ENCODE results near the gene HAVCR2. TPM values are rescaled to one million over a fixed set of nuclear protein-coding genes. Genes with fewer than 3 reads are reported as not detected.

HAVCR2 gene
- total and polyA plus RNA-seq, 3 experiments from 2014 or later: 6.3 to 7.5 (median 6.6) TPM

DNA sequence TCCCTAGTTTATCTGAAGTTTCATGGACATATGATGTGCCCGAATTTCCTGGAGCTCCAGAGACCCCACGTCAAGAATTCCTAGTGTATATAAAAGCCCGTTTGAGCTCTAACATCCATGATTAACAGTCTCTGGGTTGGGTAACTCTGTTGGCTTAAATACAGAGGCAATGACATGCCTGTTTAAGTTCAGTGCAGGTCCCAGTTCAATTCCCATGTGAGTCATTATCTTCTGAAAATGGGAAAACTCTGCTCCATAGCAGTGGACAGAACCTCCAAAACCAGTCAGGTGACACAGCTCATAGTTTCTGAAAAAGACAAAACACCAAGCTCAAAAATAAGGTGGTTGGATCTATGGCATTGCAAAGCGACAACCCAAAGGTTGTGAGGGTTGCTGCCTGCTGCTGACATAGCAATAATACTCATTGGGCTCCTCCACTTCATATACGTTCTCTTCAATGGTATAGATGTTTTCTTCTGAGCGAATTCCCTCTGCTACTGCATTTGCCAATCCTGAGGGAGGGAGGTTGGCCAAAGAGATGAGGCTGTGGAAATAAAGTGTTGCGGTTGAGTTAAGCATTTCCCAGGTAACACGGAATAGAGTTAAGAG, 22.0 kb downstream of the HAVCR2 start:
- H3K4me1 Mint-ChIP-seq: peaks cover 0 to 4% (median 0%) of the 10 kb centered on the region in 3 donors
- Histone ChIP-seq H3K9me3 (ENCODE audit: low read length) (no peaks in the 10 kb centered on the region), H3K27ac (ENCODE audit: low read depth, low read length) (no peak overlapping the region), H3K4me1 (ENCODE audit: insufficient read depth, low read length) (no peaks in the 10 kb centered on the region), H3K27me3 (ENCODE audit: insufficient read depth, low read length, poor library complexity, severe bottlenecking) (no peaks in the 10 kb centered on the region), H3K4me3 (ENCODE audit: low read length) (no peak overlapping the region), H3K36me3 (ENCODE audit: insufficient read depth, low read length) (no peaks in the 10 kb centered on the region)
- ChIA-PET CTCF (no interaction called here), POLR2A (no interaction called here)
- H3K4me3 Mint-ChIP-seq: no peak overlapping the region
- H3K27ac Mint-ChIP-seq: peak overlapping the region in 1 of 8 donors; percentile 52
- H3K27me3 Mint-ChIP-seq: peaks cover 0 to 1% of the 10 kb centered on the region in 2 donors
- DNase-seq: no peak
- H3K36me3 Mint-ChIP-seq: peaks cover 4 to 9% (median 6%) of the 10 kb centered on the region in 3 donors
- H3K9me3 Mint-ChIP-seq: peaks cover 0 to 2% (median 0%) of the 10 kb centered on the region in 5 donors

DNA sequence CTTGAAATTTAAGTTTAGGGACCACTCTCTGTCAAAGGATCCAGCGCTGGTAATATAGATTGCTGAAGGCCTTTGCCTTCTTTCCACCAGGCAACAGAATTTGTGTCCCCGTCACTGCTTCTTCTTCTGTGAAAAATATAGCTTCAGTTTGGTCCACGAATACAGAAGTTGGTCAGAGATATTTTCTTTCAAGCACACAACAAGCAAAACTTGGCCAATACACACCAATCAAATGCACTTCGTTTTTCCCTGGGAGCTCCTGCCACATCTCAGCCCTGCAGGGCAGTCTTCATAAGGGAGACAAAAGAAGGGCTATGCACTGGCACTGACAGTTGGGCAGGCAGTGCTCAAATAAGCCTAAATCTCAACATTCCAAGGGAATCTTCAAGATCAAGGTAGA, 22.9 kb downstream of the HAVCR2 start:
- Mint-ChIP-seq H3K9me3 (peaks cover 0 to 2% (median 0%) of the 10 kb centered on the region in 5 donors), H3K4me1 (peaks cover 0 to 4% (median 0%) of the 10 kb centered on the region in 3 donors), H3K27ac (peak overlapping the region in 1 of 8 donors; percentile 74), H3K27me3 (peaks cover 0 to 1% of the 10 kb centered on the region in 2 donors), H3K4me3 (no peak overlapping the region), H3K36me3 (peaks cover 4 to 6% (median 6%) of the 10 kb centered on the region in 3 donors)
- H3K36me3 ChIP-seq (ENCODE audit: insufficient read depth, low read length): no peaks in the 10 kb centered on the region
- POLR2A ChIA-PET: no interaction called here
- H3K4me3 ChIP-seq (ENCODE audit: low read length): no peak overlapping the region
- DNase-seq: no peak
- no peaks in the 10 kb centered on the region for H3K4me1 ChIP-seq (ENCODE audit: insufficient read depth, low read length)
- H3K27me3 ChIP-seq (ENCODE audit: insufficient read depth, low read length, poor library complexity, severe bottlenecking): no peaks in the 10 kb centered on the region
- H3K27ac ChIP-seq (ENCODE audit: low read depth, low read length): no peak overlapping the region
- CTCF ChIA-PET: no interaction called here
- H3K9me3 ChIP-seq (ENCODE audit: low read length): no peaks in the 10 kb centered on the region

- CTCF ChIA-PET: no interaction called here
- H3K27me3 Mint-ChIP-seq: peaks cover 0 to 1% of the 10 kb centered on the region in 2 donors
Observed at GRCh38 chr5:157080286-157080685, 28.6 kb downstream of the HAVCR2 start.

DNA sequence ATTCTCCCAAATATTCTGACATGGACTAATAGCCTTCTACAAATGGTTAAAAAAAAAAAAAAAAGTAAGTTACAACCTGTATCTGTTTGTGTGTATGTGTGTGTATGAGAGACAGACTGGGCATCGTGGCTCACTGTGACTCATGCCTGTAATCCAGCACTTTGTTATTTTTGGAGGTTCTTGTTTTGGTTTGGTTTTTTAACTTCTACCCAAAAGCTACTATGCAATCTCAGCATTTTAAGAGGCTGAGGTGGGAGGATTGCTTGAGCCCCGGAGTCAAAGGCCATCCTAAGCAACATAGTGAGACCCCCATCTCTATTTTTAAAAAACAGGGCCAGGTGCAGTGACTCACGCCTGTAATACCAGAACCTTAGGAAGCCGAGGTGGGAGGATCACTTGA, 32.3 kb downstream of the HAVCR2 start:
- H3K9me3 ChIP-seq (ENCODE audit: low read length): no peaks in the 10 kb centered on the region
- Mint-ChIP-seq H3K36me3 (no peaks in the 10 kb centered on the region), H3K27ac (peak overlapping the region in 1 of 8 donors; percentile 9), H3K9me3 (no peaks in the 10 kb centered on the region), H3K27me3 (peaks cover 0 to 4% of the 10 kb centered on the region in 2 donors), H3K4me1 (no peaks in the 10 kb centered on the region), H3K4me3 (no peak overlapping the region)
- no peaks in the 10 kb centered on the region for H3K4me1 ChIP-seq (ENCODE audit: insufficient read depth, low read length)
- POLR2A ChIA-PET: no interaction called here
- CTCF ChIA-PET: no interaction called here
- no peaks in the 10 kb centered on the region for H3K36me3 ChIP-seq (ENCODE audit: insufficient read depth, low read length)
- no peak overlapping the region for H3K4me3 ChIP-seq (ENCODE audit: low read length)
- H3K27ac ChIP-seq (ENCODE audit: low read depth, low read length): no peak overlapping the region
- no peaks in the 10 kb centered on the region for H3K27me3 ChIP-seq (ENCODE audit: insufficient read depth, low read length, poor library complexity, severe bottlenecking)
- DNase-seq: no peak

More at GRCh38 chr5:157080286-157080685, 28.6 kb downstream of the HAVCR2 start:
- no peaks in the 10 kb centered on the region for H3K36me3 ChIP-seq (ENCODE audit: insufficient read depth, low read length)
- no peaks in the 10 kb centered on the region for H3K27me3 ChIP-seq (ENCODE audit: insufficient read depth, low read length, poor library complexity, severe bottlenecking)
- Mint-ChIP-seq H3K36me3 (peaks cover 0 to 3% (median 1%) of the 10 kb centered on the region in 3 donors), H3K4me3 (no peak overlapping the region), H3K27ac (no peak overlapping the region), H3K9me3 (no peaks in the 10 kb centered on the region), H3K4me1 (no peaks in the 10 kb centered on the region)
- H3K4me3 ChIP-seq (ENCODE audit: low read length): no peak overlapping the region
- POLR2A ChIA-PET: no interaction called here
- no peaks in the 10 kb centered on the region for H3K9me3 ChIP-seq (ENCODE audit: low read length)
- no peak for DNase-seq
- H3K4me1 ChIP-seq (ENCODE audit: insufficient read depth, low read length): no peaks in the 10 kb centered on the region
- no peak overlapping the region for H3K27ac ChIP-seq (ENCODE audit: low read depth, low read length)

GRCh38 chr5:157072508-157072907, 36.3 kb downstream of the HAVCR2 start:
- H3K9me3 ChIP-seq (ENCODE audit: low read length): no peaks in the 10 kb centered on the region
- Mint-ChIP-seq H3K27me3 (peaks cover 0 to 4% of the 10 kb centered on the region in 2 donors), H3K4me3 (no peak overlapping the region), H3K36me3 (no peaks in the 10 kb centered on the region), H3K4me1 (no peaks in the 10 kb centered on the region), H3K27ac (peak overlapping the region in 1 of 8 donors; percentile 24), H3K9me3 (no peaks in the 10 kb centered on the region)
- POLR2A ChIA-PET: no interaction called here
- H3K36me3 ChIP-seq (ENCODE audit: insufficient read depth, low read length): no peaks in the 10 kb centered on the region
- no peak for DNase-seq
- no peaks in the 10 kb centered on the region for H3K27me3 ChIP-seq (ENCODE audit: insufficient read depth, low read length, poor library complexity, severe bottlenecking)
- no peak overlapping the region for H3K4me3 ChIP-seq (ENCODE audit: low read length)
- CTCF ChIA-PET: no interaction called here
- H3K4me1 ChIP-seq (ENCODE audit: insufficient read depth, low read length): no peaks in the 10 kb centered on the region
- H3K27ac ChIP-seq (ENCODE audit: low read depth, low read length): no peak overlapping the region

- H3K9me3 Mint-ChIP-seq: no peaks in the 10 kb centered on the region
- ChIA-PET CTCF (no interaction called here), POLR2A (no interaction called here)
- no peak for DNase-seq
- Histone ChIP-seq H3K4me1 (ENCODE audit: insufficient read depth, low read length) (no peaks in the 10 kb centered on the region), H3K27me3 (ENCODE audit: insufficient read depth, low read length, poor library complexity, severe bottlenecking) (no peaks in the 10 kb centered on the region), H3K27ac (ENCODE audit: low read depth, low read length) (no peak overlapping the region), H3K4me3 (ENCODE audit: low read length) (no peak overlapping the region), H3K36me3 (ENCODE audit: insufficient read depth, low read length) (no peaks in the 10 kb centered on the region), H3K9me3 (ENCODE audit: low read length) (no peaks in the 10 kb centered on the region)
- H3K4me3 Mint-ChIP-seq: no peak overlapping the region
- H3K4me1 Mint-ChIP-seq: no peaks in the 10 kb centered on the region
- peaks cover 0 to 4% of the 10 kb centered on the region in 2 donors for H3K27me3 Mint-ChIP-seq
- H3K27ac Mint-ChIP-seq: no peak overlapping the region
- no peaks in the 10 kb centered on the region for H3K36me3 Mint-ChIP-seq
Observed at GRCh38 chr5:157069949-157070348, 38.9 kb downstream of the HAVCR2 start.

DNA sequence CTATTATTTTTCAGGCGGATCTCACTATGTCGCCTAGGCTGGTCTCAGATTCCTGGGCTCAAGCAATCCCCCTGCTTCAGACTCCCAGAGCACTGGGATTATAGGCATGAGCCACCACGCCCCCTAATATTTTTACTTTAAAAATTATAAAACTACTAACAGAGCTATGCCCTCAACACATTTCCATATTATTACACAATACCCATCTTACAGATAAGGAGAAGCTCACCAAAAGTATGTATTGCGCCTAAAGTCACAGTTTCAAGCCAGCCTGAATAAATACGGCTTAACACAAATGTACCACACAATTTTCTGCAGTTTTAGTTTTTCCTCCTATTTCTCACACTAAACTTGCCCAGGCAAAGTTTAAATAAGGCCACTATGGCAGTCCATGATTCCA, 40.1 kb downstream of the HAVCR2 start:
- no peaks in the 10 kb centered on the region for H3K36me3 ChIP-seq (ENCODE audit: insufficient read depth, low read length)
- H3K36me3 Mint-ChIP-seq: no peaks in the 10 kb centered on the region
- CTCF ChIA-PET: no interaction called here

GRCh38 chr5:157068339-157068738, 40.5 kb downstream of the HAVCR2 start:
- Histone ChIP-seq H3K36me3 (ENCODE audit: insufficient read depth, low read length) (no peaks in the 10 kb centered on the region), H3K27ac (ENCODE audit: low read depth, low read length) (no peak overlapping the region), H3K27me3 (ENCODE audit: insufficient read depth, low read length, poor library complexity, severe bottlenecking) (no peaks in the 10 kb centered on the region), H3K4me1 (ENCODE audit: insufficient read depth, low read length) (no peaks in the 10 kb centered on the region), H3K4me3 (ENCODE audit: low read length) (no peak overlapping the region), H3K9me3 (ENCODE audit: low read length) (no peaks in the 10 kb centered on the region)
- POLR2A ChIA-PET: no interaction called here
- no peaks in the 10 kb centered on the region for H3K4me1 Mint-ChIP-seq
- H3K36me3 Mint-ChIP-seq: no peaks in the 10 kb centered on the region
- no peaks in the 10 kb centered on the region for H3K9me3 Mint-ChIP-seq
- DNase-seq: no peak
- H3K27me3 Mint-ChIP-seq: peaks cover 0 to 2% of the 10 kb centered on the region in 2 donors
- no peak overlapping the region for H3K27ac Mint-ChIP-seq
- CTCF ChIA-PET: no interaction called here
- H3K4me3 Mint-ChIP-seq: no peak overlapping the region

More for the DNA sequence above, 40.1 kb downstream of the HAVCR2 start:
- Histone ChIP-seq H3K27me3 (ENCODE audit: insufficient read depth, low read length, poor library complexity, severe bottlenecking) (no peaks in the 10 kb centered on the region), H3K9me3 (ENCODE audit: low read length) (no peaks in the 10 kb centered on the region), H3K4me3 (ENCODE audit: low read length) (no peak overlapping the region), H3K4me1 (ENCODE audit: insufficient read depth, low read length) (no peaks in the 10 kb centered on the region), H3K27ac (ENCODE audit: low read depth, low read length) (no peak overlapping the region)
- no peak for DNase-seq
- POLR2A ChIA-PET: no interaction called here
- no peaks in the 10 kb centered on the region for H3K4me1 Mint-ChIP-seq
- no peak overlapping the region for H3K27ac Mint-ChIP-seq
- peaks cover 0 to 2% of the 10 kb centered on the region in 2 donors for H3K27me3 Mint-ChIP-seq
- no peak overlapping the region for H3K4me3 Mint-ChIP-seq
- no peaks in the 10 kb centered on the region for H3K9me3 Mint-ChIP-seq
